Esophagus muscularis mucosa (tissue), 4 donors: ENCODE results near the gene RNPS1. TPM values are rescaled to one million over a fixed set of nuclear protein-coding genes. Genes with fewer than 3 reads are reported as not detected.

Source experiments
- DNase-seq: peaks from one replicate; pipeline ENCODE4 v3.0.0-alpha.2; 2017; ENCODE audit errors: extremely low spot score
- H3K27ac ChIP-seq, 4 donors: fragments of 200-600 bp; sonication (generic); replicated peaks in 1 of 4; 1 replicate in 3 of 4; 2 replicates in 1 of 4; pipeline ENCODE4 v1.5.1; 2016 to 2019; ENCODE audit warnings: mild to moderate bottlenecking in 1 of 4
- H3K27me3 ChIP-seq, 4 donors: fragments of 200-600 bp; sonication (generic); one replicate each; pipeline versions ENCODE4 v1.5.1 to v1.6.0; 2016 to 2019
- H3K36me3 ChIP-seq, 4 donors: fragments of 200-600 bp; sonication (generic); one replicate each; pipeline ENCODE4 v1.5.1; 2016 to 2019
- H3K4me1 ChIP-seq, 4 donors: fragments of 200-600 bp; sonication (generic); one replicate each; pipeline ENCODE4 v1.5.1; 2016 to 2019
- H3K4me3 ChIP-seq, 4 donors: fragments of 200-600 bp; sonication (generic); 1 replicate in 2 of 4; 2 replicates in 2 of 4; pipeline ENCODE4 v1.5.1; 2016 to 2019; ENCODE audit warnings: mild to moderate bottlenecking in 4 of 4, moderate library complexity in 1 of 4
- H3K9me3 ChIP-seq, 4 donors: fragments of 200-600 bp; sonication (generic); 1 replicate in 3 of 4; 2 replicates in 1 of 4; pipeline ENCODE4 v1.5.1; 2016 to 2019
- EP300 ChIP-seq: sonication (generic); formaldehyde crosslinking; IDR thresholded peaks from one replicate; pipeline ENCODE4 v1.6.1; 2017; ENCODE audit warnings: antibody characterized with exemption
- POLR2A ChIP-seq: fragments of 450-650 bp; IDR thresholded peaks from one replicate; pipeline ENCODE4 v1.6.1; 2017; ENCODE audit warnings: antibody characterized with exemption, moderate library complexity, mild to moderate bottlenecking, low read depth
- POLR2AphosphoS5 ChIP-seq, 2 donors: sonication (generic); formaldehyde crosslinking; IDR thresholded peaks; one replicate each; pipeline ENCODE4 v1.6.1; 2017; ENCODE audit warnings: antibody characterized with exemption in 2 of 2
- WGBS: methylation state at CpG from one replicate; pipeline ENCODE4 v1.1.5; 2018; 5-methylcytosine and 5-hydroxymethylcytosine counted together
- intact Hi-C: fragments of 100-400 bp; cut with DNase I; formaldehyde crosslinking; loops from one replicate; pipeline ENCODE4 v1.15.1; 2023
- total RNA-seq, 4 donors: library from RNA; depleted of rRNA; stranded (reverse); fragments of >200 nt; gene quantifications; one replicate each; pipeline versions ENCODE4 v1.1.0 to v1.2.1, GENCODE V29; 2016
- TF ChIP-seq, protein P1 (sequence below), 3 experiments: fragments of 200-600 bp in 2 of 3; fragments of 450-650 bp in 1 of 3; sonication (generic) in 2 of 3; IDR thresholded peaks; one replicate each; pipeline ENCODE4 v1.5.1; 2017 to 2019; ENCODE audit warnings: antibody characterized with exemption in 3 of 3, mild to moderate bottlenecking in 2 of 3, moderate library complexity in 1 of 3

RNPS1 gene, protein sequence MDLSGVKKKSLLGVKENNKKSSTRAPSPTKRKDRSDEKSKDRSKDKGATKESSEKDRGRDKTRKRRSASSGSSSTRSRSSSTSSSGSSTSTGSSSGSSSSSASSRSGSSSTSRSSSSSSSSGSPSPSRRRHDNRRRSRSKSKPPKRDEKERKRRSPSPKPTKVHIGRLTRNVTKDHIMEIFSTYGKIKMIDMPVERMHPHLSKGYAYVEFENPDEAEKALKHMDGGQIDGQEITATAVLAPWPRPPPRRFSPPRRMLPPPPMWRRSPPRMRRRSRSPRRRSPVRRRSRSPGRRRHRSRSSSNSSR
- 100 to 1,000 TPM; 114 to 179 (median 151) TPM for total RNA-seq

DNA sequence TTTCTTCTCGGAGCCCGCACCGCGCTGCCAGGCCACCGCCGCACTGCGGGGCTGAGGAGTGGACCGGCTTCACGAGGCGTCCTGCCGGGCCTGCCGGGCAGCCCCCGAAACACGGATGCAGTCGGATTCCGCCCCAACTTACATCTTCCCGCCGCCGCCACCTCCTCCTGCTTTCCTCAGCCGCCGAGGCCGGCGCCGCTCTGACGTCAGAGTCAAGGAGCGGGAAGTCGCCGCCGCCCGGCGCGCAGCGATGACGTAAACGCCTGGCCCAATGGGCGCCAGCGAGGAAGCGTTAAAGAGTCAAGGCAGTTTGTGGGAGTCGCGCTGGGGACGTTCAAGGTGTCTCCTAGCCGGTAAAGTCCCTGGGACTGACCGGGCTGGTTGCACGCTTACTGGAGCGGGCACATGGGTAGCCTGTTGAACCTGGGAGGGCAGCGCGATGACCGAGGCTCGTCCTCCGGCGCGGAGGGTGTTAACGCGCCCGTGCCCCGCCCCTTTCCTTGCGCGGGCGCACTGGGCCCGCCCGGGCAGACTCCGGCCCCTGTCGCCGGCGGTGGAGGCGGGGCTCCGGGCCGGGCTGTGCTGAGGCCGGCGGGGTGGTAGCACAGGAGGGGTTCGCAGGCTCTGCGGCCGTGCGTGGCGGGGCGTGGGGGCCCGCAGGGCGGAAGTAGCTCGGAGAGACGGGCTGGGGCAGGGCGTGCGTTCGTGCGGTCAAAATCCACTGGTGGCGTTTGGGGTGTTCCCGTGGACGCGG lies at the start of gene RNPS1:
Gene RNPS1 (minus strand): TSS at position 214 of the 754 bp plus-strand sequence. CDS start 3,483 bp downstream, outside the sequence.
- H3K4me1 ChIP-seq = peaks cover 30 to 75% (median 49%) of the 10 kb centered on the region in 4 donors
- under 1% methylated on average over 39 of the region's 88 CpGs for WGBS
- no peaks in the 10 kb centered on the region for H3K27me3 ChIP-seq
- H3K27ac ChIP-seq = peak within 1 kb of the TSS; percentile 87 to 97 (median 92)
- no peaks in the 10 kb centered on the region for H3K9me3 ChIP-seq
- H3K4me3 ChIP-seq = peak within 1 kb of the TSS; percentile 82 to 91 (median 84)
- peaks cover 7 to 26% (median 15%) of the 10 kb centered on the region in 4 donors for H3K36me3 ChIP-seq
- peak; percentile 99 for DNase-seq
- TF ChIP-seq EP300 = no peak
- TF ChIP-seq, protein P1, sequence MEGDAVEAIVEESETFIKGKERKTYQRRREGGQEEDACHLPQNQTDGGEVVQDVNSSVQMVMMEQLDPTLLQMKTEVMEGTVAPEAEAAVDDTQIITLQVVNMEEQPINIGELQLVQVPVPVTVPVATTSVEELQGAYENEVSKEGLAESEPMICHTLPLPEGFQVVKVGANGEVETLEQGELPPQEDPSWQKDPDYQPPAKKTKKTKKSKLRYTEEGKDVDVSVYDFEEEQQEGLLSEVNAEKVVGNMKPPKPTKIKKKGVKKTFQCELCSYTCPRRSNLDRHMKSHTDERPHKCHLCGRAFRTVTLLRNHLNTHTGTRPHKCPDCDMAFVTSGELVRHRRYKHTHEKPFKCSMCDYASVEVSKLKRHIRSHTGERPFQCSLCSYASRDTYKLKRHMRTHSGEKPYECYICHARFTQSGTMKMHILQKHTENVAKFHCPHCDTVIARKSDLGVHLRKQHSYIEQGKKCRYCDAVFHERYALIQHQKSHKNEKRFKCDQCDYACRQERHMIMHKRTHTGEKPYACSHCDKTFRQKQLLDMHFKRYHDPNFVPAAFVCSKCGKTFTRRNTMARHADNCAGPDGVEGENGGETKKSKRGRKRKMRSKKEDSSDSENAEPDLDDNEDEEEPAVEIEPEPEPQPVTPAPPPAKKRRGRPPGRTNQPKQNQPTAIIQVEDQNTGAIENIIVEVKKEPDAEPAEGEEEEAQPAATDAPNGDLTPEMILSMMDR (IDR thresholded peaks at IDR 0.05) = peak in 1 of 3 experiments; percentile 25
- TF ChIP-seq POLR2AphosphoS5 (IDR thresholded peaks at IDR 0.05) = peak; percentile 98 to 99
- peak; percentile 99 for TF ChIP-seq POLR2A
- intact Hi-C loops = loop anchor here (10.0 kb wide), 1 partner anchor 237 kb away; no protein-coding TSS in a partner anchor

DNA sequence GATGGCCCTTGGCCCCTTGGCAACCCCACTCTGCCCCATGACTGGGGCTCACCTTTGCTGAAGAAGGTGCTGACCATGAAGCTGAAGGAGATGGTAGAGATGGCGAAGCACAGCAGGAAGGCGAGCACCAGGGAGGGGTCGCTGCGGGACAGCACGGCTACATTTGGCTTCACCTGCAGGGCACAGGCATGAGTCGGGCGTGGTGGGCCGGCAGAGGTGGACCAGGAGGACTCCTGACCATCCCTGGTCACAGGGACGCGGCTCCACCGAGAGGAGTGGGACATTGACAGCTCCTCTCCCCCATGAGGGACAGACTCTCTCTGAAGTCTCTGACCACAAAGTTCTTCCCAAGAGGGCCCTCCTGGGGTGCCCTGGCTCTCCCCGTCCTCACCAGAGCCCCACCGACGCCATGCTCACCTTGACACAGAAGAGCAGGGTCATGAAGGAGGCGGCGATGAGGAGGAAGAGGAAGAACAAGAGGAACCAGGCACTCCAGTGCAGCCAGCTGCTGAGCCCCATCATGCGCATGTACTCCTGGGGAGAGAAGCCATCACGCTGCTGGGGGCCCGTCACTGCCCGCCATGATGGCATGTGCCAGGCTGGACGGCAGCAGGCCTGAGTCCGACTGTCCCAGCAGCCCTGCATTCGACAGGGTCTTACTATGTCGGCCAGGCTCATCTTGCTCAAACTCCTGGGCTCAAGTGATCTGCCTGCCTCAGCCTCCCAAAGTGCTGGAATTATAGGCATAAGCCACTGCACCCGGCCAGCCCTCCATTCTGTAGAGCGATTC lies 49.5 kb upstream of the RNPS1 start:
- DNase-seq = no peak
- no peak overlapping the region for H3K27ac ChIP-seq
- TF ChIP-seq, protein P1 (IDR thresholded peaks at IDR 0.05) = no peak
- TF ChIP-seq EP300 = no peak
- no peak for TF ChIP-seq POLR2A
- TF ChIP-seq POLR2AphosphoS5 (IDR thresholded peaks at IDR 0.05) = no peak
- no peak overlapping the region for H3K4me3 ChIP-seq
- no peaks in the 10 kb centered on the region for H3K4me1 ChIP-seq
- WGBS = 92% methylated on average over 16 of the region's 26 CpGs
- H3K9me3 ChIP-seq = no peaks in the 10 kb centered on the region
- peaks cover 20 to 72% (median 47%) of the 10 kb centered on the region in 4 donors for H3K36me3 ChIP-seq
- H3K27me3 ChIP-seq = no peaks in the 10 kb centered on the region
- intact Hi-C loops = no loop called here

DNA sequence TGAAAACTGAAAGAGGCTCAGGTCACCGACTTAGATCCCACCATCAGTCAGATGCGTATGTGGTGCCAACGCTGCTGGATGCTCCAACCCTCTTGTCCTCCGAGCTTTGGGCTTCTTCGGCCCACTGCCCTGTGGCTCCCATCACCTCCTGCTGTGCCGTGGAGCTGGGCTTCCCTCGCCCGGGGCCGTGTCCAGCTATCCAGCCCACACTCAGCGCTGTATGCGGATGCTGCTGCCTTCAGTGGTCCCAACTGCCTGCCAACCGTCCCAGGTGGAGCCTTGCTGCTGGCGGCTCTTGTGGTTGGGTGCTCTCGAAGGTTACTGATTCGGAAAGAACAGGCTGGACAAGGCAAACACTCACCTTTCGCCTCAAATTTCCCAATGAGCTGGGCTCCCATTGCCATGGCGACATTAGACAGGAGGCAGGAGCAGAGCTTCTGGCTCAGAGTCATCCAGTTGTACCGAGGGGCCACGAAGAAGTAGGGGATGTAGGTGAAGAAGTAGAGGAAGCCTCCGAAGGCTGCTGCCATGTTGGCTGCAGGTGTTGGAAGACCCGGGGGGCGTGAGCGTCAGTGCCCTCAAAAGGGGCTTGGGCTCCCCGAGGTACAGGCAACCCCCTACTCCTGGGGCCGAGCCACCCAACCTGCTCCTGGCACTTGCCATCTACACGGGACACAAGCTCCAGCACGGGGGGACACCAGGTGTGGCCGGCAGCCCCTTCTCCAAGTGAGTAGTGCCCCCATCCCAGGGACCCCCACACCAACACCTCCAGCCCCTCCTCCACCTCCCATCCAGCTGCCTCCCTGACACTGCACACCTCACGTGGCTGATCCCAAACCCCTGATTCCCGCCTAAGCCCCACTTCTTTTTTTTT lies 40.4 kb upstream of the RNPS1 start:
- H3K27ac ChIP-seq = no peak overlapping the region
- H3K4me3 ChIP-seq = no peak overlapping the region
- DNase-seq = no peak
- H3K4me1 ChIP-seq = no peaks in the 10 kb centered on the region
- WGBS = 93% methylated on average over 23 of the region's 30 CpGs
- intact Hi-C loops = no loop called here
- H3K9me3 ChIP-seq = no peaks in the 10 kb centered on the region
- TF ChIP-seq EP300 (no peak), POLR2A (no peak), POLR2AphosphoS5 (IDR thresholded peaks at IDR 0.05) (no peak)
- TF ChIP-seq, protein P1 (IDR thresholded peaks at IDR 0.05) = no peak
- no peaks in the 10 kb centered on the region for H3K27me3 ChIP-seq
- peaks cover 0 to 51% (median 29%) of the 10 kb centered on the region in 4 donors for H3K36me3 ChIP-seq

DNA sequence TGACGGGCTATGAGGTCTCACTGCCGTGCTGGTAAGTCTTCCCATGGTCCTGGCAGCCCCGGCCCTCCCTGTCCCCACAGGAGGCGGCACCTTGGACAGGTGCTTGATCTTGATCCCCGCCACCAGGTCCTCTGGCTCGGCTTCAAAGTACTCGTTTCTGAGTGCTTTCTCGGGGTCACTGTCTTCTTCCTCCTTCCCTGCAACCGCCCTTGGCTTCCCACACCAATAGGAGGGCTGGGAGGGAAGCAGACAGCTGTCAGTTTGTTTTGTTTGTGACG lies 31.9 kb upstream of the RNPS1 start:
- H3K4me1 ChIP-seq = peaks cover 0 to 5% (median 1%) of the 10 kb centered on the region in 4 donors
- intact Hi-C loops = no loop called here
- no peaks in the 10 kb centered on the region for H3K27me3 ChIP-seq
- H3K9me3 ChIP-seq = no peaks in the 10 kb centered on the region
- no peak for DNase-seq
- WGBS = 76% methylated on average over 2 of the region's 10 CpGs
- TF ChIP-seq POLR2A (no peak), EP300 (no peak), POLR2AphosphoS5 (IDR thresholded peaks at IDR 0.05) (no peak)
- TF ChIP-seq, protein P1 (IDR thresholded peaks at IDR 0.05) = no peak
- peaks cover 18 to 84% (median 48%) of the 10 kb centered on the region in 4 donors for H3K36me3 ChIP-seq
- no peak overlapping the region for H3K4me3 ChIP-seq
- no peak overlapping the region for H3K27ac ChIP-seq
